Measurements from ENCODE around the gene RUNX1. TPM values are rescaled to one million over a fixed set of nuclear protein-coding genes. Genes with fewer than 3 reads are reported as not detected.

Gene RUNX1
- total and polyA plus RNA-seq, 2 donors (not counting 1 experiment from before 2014, with no cell fraction given): 26.3 to 73.0 TPM

GRCh38 chr21:35090403-35090802, 41.3 kb upstream of the RUNX1 start:
- DNase-seq (no peak), ATAC-seq (ENCODE audit: low read depth) (no peak)
- ChIA-PET POLR2A (no interaction called here), CTCF (no interaction called here)
- peaks cover 17% of the 10 kb centered on the region for H3K27me3 Mint-ChIP-seq
- H4K20me1 ChIP-seq (ENCODE audit: control insufficient read depth, insufficient read depth, low read length, poor library complexity, severe bottlenecking): no peaks in the 10 kb centered on the region
- intact Hi-C loops (cut with micrococcal nuclease): no loop called here
- H3K9me3 Mint-ChIP-seq (ENCODE audit: insufficient read depth): peaks cover 3% of the 10 kb centered on the region
- H3K9ac ChIP-seq (ENCODE audit: low read length): no peak overlapping the region
- no peak overlapping the region for H3K27ac ChIP-seq (ENCODE audit: low read length in 2 of 2)
- H3K9me3 ChIP-seq (ENCODE audit: control extremely low read depth in 1 of 3, control insufficient read depth in 2 of 3, insufficient read depth in 1 of 3, low read length in 2 of 3): no peaks in the 10 kb centered on the region
- no peak overlapping the region for H3K4me2 ChIP-seq (replicated peaks; ENCODE audit: low read depth, low read length, poor library complexity, severe bottlenecking)
- H3K4me3 ChIP-seq (ENCODE audit: control extremely low read depth in 1 of 5, extremely low read depth in 1 of 5, insufficient read depth in 1 of 5, low read depth in 2 of 5, low read length in 4 of 5): no peak overlapping the region
- H3K36me3 ChIP-seq (replicated peaks in 1 of 2; ENCODE audit: control extremely low read depth in 1 of 2, control insufficient read depth in 1 of 2, extremely low read depth in 1 of 2, insufficient read depth in 2 of 2, low read length in 1 of 2): no peaks in the 10 kb centered on the region
- no peaks in the 10 kb centered on the region for H3K79me2 ChIP-seq (ENCODE audit: control insufficient read depth, insufficient read depth, low read length)
- H3K27me3 ChIP-seq (replicated peaks in 1 of 4; ENCODE audit: control extremely low read depth in 1 of 4, control insufficient read depth in 3 of 4, insufficient read depth in 4 of 4, low read length in 3 of 4): no peaks in the 10 kb centered on the region
- 42% methylated on average over 2 of the region's 4 CpGs for WGBS (ENCODE audit: insufficient coverage)
- no peaks in the 10 kb centered on the region for H3K4me1 ChIP-seq (ENCODE audit: control insufficient read depth in 2 of 2, insufficient read depth in 2 of 2, low read length in 2 of 2)
- no peak for TF ChIP-seq CTCF (IDR thresholded peaks at IDR 0.05)
- TF ChIP-seq EZH2 (IDR thresholded peaks at IDR 0.05; ENCODE audit: borderline replicate concordance, insufficient read depth, low read depth, low read length, poor library complexity, severe bottlenecking): no peak
- no peak overlapping the region for H3K27ac Mint-ChIP-seq
- H2AFZ ChIP-seq (ENCODE audit: insufficient read depth, low read depth, low read length, poor library complexity, severe bottlenecking): no peak overlapping the region
- no peak overlapping the region for H3K4me3 Mint-ChIP-seq
- no peaks in the 10 kb centered on the region for H3K4me1 Mint-ChIP-seq

- peaks cover 10% of the 10 kb centered on the region for H3K27me3 Mint-ChIP-seq
- no peak overlapping the region for H3K27ac Mint-ChIP-seq
- no peaks in the 10 kb centered on the region for H3K9me3 Mint-ChIP-seq (ENCODE audit: insufficient read depth)
- POLR2A ChIA-PET: interaction anchor here (0.6 kb wide), 1 partner anchor 144 kb away, joined by 4 read pairs; no protein-coding TSS in a partner anchor
- Histone ChIP-seq H3K27ac (ENCODE audit: low read length in 2 of 2) (no peak overlapping the region), H3K36me3 (replicated peaks in 1 of 2; ENCODE audit: control extremely low read depth in 1 of 2, control insufficient read depth in 1 of 2, extremely low read depth in 1 of 2, insufficient read depth in 2 of 2, low read length in 1 of 2) (no peaks in the 10 kb centered on the region), H3K9me3 (ENCODE audit: control extremely low read depth in 1 of 3, control insufficient read depth in 2 of 3, insufficient read depth in 1 of 3, low read length in 2 of 3) (peaks cover 0 to 3% (median 0%) of the 10 kb centered on the region in 3 donors), H3K27me3 (replicated peaks in 1 of 4; ENCODE audit: control extremely low read depth in 1 of 4, control insufficient read depth in 3 of 4, insufficient read depth in 4 of 4, low read length in 3 of 4) (no peaks in the 10 kb centered on the region), H3K9ac (ENCODE audit: low read length) (no peak overlapping the region), H4K20me1 (ENCODE audit: control insufficient read depth, insufficient read depth, low read length, poor library complexity, severe bottlenecking) (no peaks in the 10 kb centered on the region), H2AFZ (ENCODE audit: insufficient read depth, low read depth, low read length, poor library complexity, severe bottlenecking) (no peak overlapping the region), H3K4me1 (ENCODE audit: control insufficient read depth in 2 of 2, insufficient read depth in 2 of 2, low read length in 2 of 2) (no peaks in the 10 kb centered on the region), H3K4me3 (ENCODE audit: control extremely low read depth in 1 of 5, extremely low read depth in 1 of 5, insufficient read depth in 1 of 5, low read depth in 2 of 5, low read length in 4 of 5) (no peak overlapping the region), H3K79me2 (ENCODE audit: control insufficient read depth, insufficient read depth, low read length) (no peaks in the 10 kb centered on the region), H3K4me2 (replicated peaks; ENCODE audit: low read depth, low read length, poor library complexity, severe bottlenecking) (no peak overlapping the region)
- H3K4me3 Mint-ChIP-seq: no peak overlapping the region
- CTCF ChIA-PET: no interaction called here
- DNase-seq: no peak
- ATAC-seq (ENCODE audit: low read depth): no peak
- TF ChIP-seq CTCF (IDR thresholded peaks at IDR 0.05) (no peak), EZH2 (IDR thresholded peaks at IDR 0.05; ENCODE audit: borderline replicate concordance, insufficient read depth, low read depth, low read length, poor library complexity, severe bottlenecking) (no peak)
- intact Hi-C loops (cut with micrococcal nuclease): no loop called here
- WGBS (ENCODE audit: insufficient coverage): 72% methylated on average over 2 of the region's 2 CpGs
- no peaks in the 10 kb centered on the region for H3K4me1 Mint-ChIP-seq
Observed at GRCh38 chr21:35088319-35088771, 39.2 kb upstream of the RUNX1 start.

All from B cell (primary cell).